ENCODE results near the gene PRKCD. TPM values are rescaled to one million over a fixed set of nuclear protein-coding genes. Genes with fewer than 3 reads are reported as not detected.

PRKCD gene
- total RNA-seq, 1 experiment from 2014 or later, result 19.2 TPM

- H3K27me3 Mint-ChIP-seq (ENCODE audit: low read depth), result peaks cover 10% of the 10 kb centered on the region; the same call in 1 of the 2 replicates
- peaks cover 12% of the 10 kb centered on the region for H3K4me1 Mint-ChIP-seq
- no peak overlapping the region for H3K27ac Mint-ChIP-seq
- peaks cover 4% of the 10 kb centered on the region; the same call in 1 of the 2 replicates for H3K9me3 Mint-ChIP-seq
- POLR2A ChIA-PET, result no interaction called here
- DNase-seq (ENCODE audit: low spot score) (no peak), ATAC-seq (no peak)
- no peak overlapping the region for H3K4me3 Mint-ChIP-seq
- TF ChIP-seq CREM (CRISPR knock-in tag; IDR thresholded peaks at IDR 0.05) (no peak), ATF1 (CRISPR knock-in tag; IDR thresholded peaks at IDR 0.05) (no peak), TCF7 (CRISPR knock-in tag; IDR thresholded peaks at IDR 0.05; ENCODE audit: low read depth) (no peak), OVOL2 (CRISPR knock-in tag; IDR thresholded peaks at IDR 0.05; ENCODE audit: borderline replicate concordance) (no peak)
- no peaks in the 10 kb centered on the region for H3K36me3 Mint-ChIP-seq
- CTCF ChIA-PET, result interaction anchor here (0.5 to 1.3 kb wide), 3 partner anchors 30 to 150 kb away, joined by 3 to 4 read pairs (median 3); no protein-coding TSS in a partner anchor
Observed at GRCh38 chr3:53199834-53200233, 38.8 kb downstream of the PRKCD start.

GRCh38 chr3:53200501-53201498, 39.8 kb downstream of the PRKCD start:
- Mint-ChIP-seq H3K4me3 (no peak overlapping the region), H3K36me3 (no peaks in the 10 kb centered on the region), H3K27ac (no peak overlapping the region), H3K9me3 (peaks cover 4% of the 10 kb centered on the region; the same call in 1 of the 2 replicates), H3K4me1 (peaks cover 12% of the 10 kb centered on the region), H3K27me3 (ENCODE audit: low read depth) (peaks cover 5% of the 10 kb centered on the region; the same call in 1 of the 2 replicates)
- ChIA-PET POLR2A (no interaction called here), CTCF (interaction anchor here (0.9 to 1.3 kb wide), 2 partner anchors 29 to 90 kb away, joined by 3 to 4 read pairs; no protein-coding TSS in a partner anchor)
- DNase-seq (ENCODE audit: low spot score) (no peak), ATAC-seq (no peak)
- no peak for TF ChIP-seq NR3C1 (CRISPR knock-in tag; conservative IDR thresholded peaks at IDR 0.05; ENCODE audit: low read depth)
- no peak for TF ChIP-seq ATF3 (CRISPR knock-in tag; conservative IDR thresholded peaks at IDR 0.05)
- TF ChIP-seq MAX (CRISPR knock-in tag; IDR thresholded peaks at IDR 0.05), result no peak
- TF ChIP-seq, protein P1, sequence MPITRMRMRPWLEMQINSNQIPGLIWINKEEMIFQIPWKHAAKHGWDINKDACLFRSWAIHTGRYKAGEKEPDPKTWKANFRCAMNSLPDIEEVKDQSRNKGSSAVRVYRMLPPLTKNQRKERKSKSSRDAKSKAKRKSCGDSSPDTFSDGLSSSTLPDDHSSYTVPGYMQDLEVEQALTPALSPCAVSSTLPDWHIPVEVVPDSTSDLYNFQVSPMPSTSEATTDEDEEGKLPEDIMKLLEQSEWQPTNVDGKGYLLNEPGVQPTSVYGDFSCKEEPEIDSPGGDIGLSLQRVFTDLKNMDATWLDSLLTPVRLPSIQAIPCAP (CRISPR knock-in tag; IDR thresholded peaks at IDR 0.05), result no peak
- no peak for TF ChIP-seq SOX15 (CRISPR knock-in tag; IDR thresholded peaks at IDR 0.05)
- TF ChIP-seq NR1H2 (CRISPR knock-in tag; IDR thresholded peaks at IDR 0.05), result no peak
- no peak for TF ChIP-seq TEAD1 (CRISPR knock-in tag; IDR thresholded peaks at IDR 0.05)
- TF ChIP-seq JUN (CRISPR knock-in tag; IDR thresholded peaks at IDR 0.05), result no peak
- no peak for TF ChIP-seq HMGA2 (CRISPR knock-in tag; IDR thresholded peaks at IDR 0.05)
- no peak for TF ChIP-seq ERG (CRISPR knock-in tag; IDR thresholded peaks at IDR 0.05)
- no peak for TF ChIP-seq ATF6 (CRISPR knock-in tag; IDR thresholded peaks at IDR 0.05)
- TF ChIP-seq ZBTB43 (CRISPR knock-in tag; IDR thresholded peaks at IDR 0.05), result no peak
- no peak for TF ChIP-seq IRF2 (CRISPR knock-in tag; IDR thresholded peaks at IDR 0.05; ENCODE audit: borderline replicate concordance, low read depth)
- TF ChIP-seq ELF4 (CRISPR knock-in tag; IDR thresholded peaks at IDR 0.05; ENCODE audit: low read depth), result no peak
